Panc1 (cell line): ENCODE measurements around the gene ZFHX3. TPM values are rescaled to one million over a fixed set of nuclear protein-coding genes. Genes with fewer than 3 reads are reported as not detected.
A peak's percentile ranks its signal among the peaks of the same experiment; 100 is the strongest.

Experiments used
- ATAC-seq: fragments of 200-7000 bp; cut with Tn5 transposase; 2 replicates; pipeline ENCODE4 v1.9.1; 2020; ENCODE audit warnings: mild to moderate bottlenecking, moderate library complexity
- BruUV-seq: library from RNA; stranded (reverse); fragments of 400-500 nt; replicated peaks from 2 replicates; lab custom pipeline; 2021; lab: Mats Ljungman, UMichigan
- CTCF ChIA-PET: fragments of 300-600 bp; sonication (Branson Sonifier 250); formaldehyde crosslinking; loops from one replicate; lab custom pipeline; 2022; ENCODE audit warnings: antibody characterized with exemption; lab: Charles Lee
- POLR2A ChIA-PET: fragments of 300-600 bp; sonication (Branson Sonifier 250); formaldehyde crosslinking; loops from one replicate; lab custom pipeline; 2022; ENCODE audit warnings: antibody characterized with exemption; lab: Charles Lee
- DNase-seq: peaks from one replicate; pipeline ENCODE4 v3.0.0-alpha.2; 2010; ENCODE audit warnings: low read depth, low spot score
- H3K27ac ChIP-seq: 2 replicates; pipeline ENCODE4 v1.5.1; 2011; ENCODE audit warnings: mild to moderate bottlenecking, low read length, inconsistent platforms
- H3K27me3 ChIP-seq: fragments of 200-500 bp; sonication (Bioruptor generic); 2 replicates; pipeline ENCODE4 v1.6.0; 2014; ENCODE audit warnings: low read length, inconsistent platforms; ENCODE audit not compliant: control insufficient read depth, insufficient read depth
- H3K36me3 ChIP-seq: fragments of 200-500 bp; sonication (Bioruptor generic); 2 replicates; pipeline ENCODE4 v1.5.1; 2014; ENCODE audit warnings: inconsistent platforms, mild to moderate bottlenecking, low read length, moderate library complexity; ENCODE audit not compliant: control insufficient read depth, insufficient read depth
- H3K4me1 ChIP-seq: 2 replicates; pipeline ENCODE4 v1.5.1; 2011; ENCODE audit warnings: inconsistent platforms, mild to moderate bottlenecking, low read length, moderate library complexity; ENCODE audit not compliant: control insufficient read depth, insufficient read depth
- H3K4me3 ChIP-seq, 2 experiments: 2 replicates each; pipeline ENCODE4 v1.5.1; 2011 to 2012; ENCODE audit warnings: low read depth in 2 of 2, low read length in 2 of 2, mild to moderate bottlenecking in 2 of 2, inconsistent platforms in 1 of 2, moderate library complexity in 1 of 2
- H3K9me3 ChIP-seq: fragments of 200-500 bp; sonication (Bioruptor generic); 2 replicates; pipeline ENCODE4 v1.5.1; 2014; ENCODE audit warnings: low read depth, mild to moderate bottlenecking, inconsistent platforms, low read length, moderate library complexity; ENCODE audit not compliant: control insufficient read depth, insufficient read depth
- POLR2AphosphoS5 ChIP-seq: IDR thresholded peaks from 2 replicates; pipeline ENCODE4 v1.6.1; 2012; ENCODE audit warnings: mild to moderate bottlenecking, low read depth, low read length, moderate library complexity
- SIN3A ChIP-seq: IDR thresholded peaks from 2 replicates; pipeline ENCODE4 v1.6.1; 2012; ENCODE audit warnings: low read depth, mild to moderate bottlenecking, low read length, moderate library complexity, borderline replicate concordance; ENCODE audit not compliant: insufficient read depth
- TCF7L2 ChIP-seq: IDR thresholded peaks from 2 replicates; pipeline ENCODE4 v1.6.1; 2011; ENCODE audit warnings: mild to moderate bottlenecking, low read depth, low read length, inconsistent platforms
- in situ Hi-C: cut with HindIII; loops from 2 replicates; pipeline ENCODE4 v1.10.0; 2016; ENCODE audit warnings: low sequenced_read_pairs, low pct_unique_long_range_greater_than_20kb
- intact Hi-C: fragments of 100-400 bp; cut with micrococcal nuclease; formaldehyde crosslinking; loops from one replicate; pipeline ENCODE4 v1.10.0; 2022; ENCODE audit not compliant: unreplicated experiment
- total RNA-seq: library from RNA; stranded (reverse); gene quantifications from one replicate; pipeline ENCODE4 v1.2.1, GENCODE V29; 2021; ENCODE audit not compliant: unreplicated experiment
- TF ChIP-seq, protein P1 (sequence below), 2 experiments: IDR thresholded peaks; 2 replicates each; pipeline ENCODE4 v1.6.1; 2011 to 2012; ENCODE audit warnings: low read depth in 2 of 2, control low read depth in 1 of 2, low read length in 1 of 2, mild to moderate bottlenecking in 1 of 2, moderate library complexity in 1 of 2; ENCODE audit not compliant: insufficient read depth in 1 of 2
- TF ChIP-seq, protein P2 (sequence below): fragments of 450-650 bp; IDR thresholded peaks from 2 replicates; pipeline ENCODE4 v1.5.1; 2017; ENCODE audit warnings: mild to moderate bottlenecking

Gene ZFHX3
- total RNA-seq, 1 experiment from 2014 or later = 7.1 TPM

DNA sequence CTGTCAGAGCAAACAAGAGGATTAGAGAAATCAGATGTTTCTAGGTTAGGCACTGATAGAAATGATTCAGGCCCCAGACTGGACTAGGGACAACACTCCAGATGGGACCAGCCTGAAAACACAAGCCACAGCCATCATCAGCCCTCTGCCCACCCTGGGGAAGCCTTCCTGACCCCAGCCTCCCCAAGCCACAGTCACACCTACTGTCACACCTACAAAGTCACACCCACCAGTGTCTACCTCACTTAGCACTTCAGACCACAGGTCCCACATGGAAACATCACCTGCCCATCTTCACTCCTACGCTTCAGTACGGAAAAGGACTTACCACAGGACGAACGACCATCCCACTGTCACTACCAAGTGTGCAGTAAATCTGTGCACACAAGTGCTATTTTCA, 197.9 kb downstream of the ZFHX3 start:
- DNase-seq (no peak), ATAC-seq (no peak)
- H3K9me3 ChIP-seq = no peaks in the 10 kb centered on the region
- ChIA-PET POLR2A (no interaction called here), CTCF (no interaction called here)
- H3K4me3 ChIP-seq = no peak overlapping the region
- intact Hi-C loops = no loop called here
- no peak overlapping the region for H3K27ac ChIP-seq
- peaks cover 10% of the 10 kb centered on the region for H3K4me1 ChIP-seq
- BruUV-seq = no TSS peak
- in situ Hi-C loops = no loop called here
- no peaks in the 10 kb centered on the region for H3K27me3 ChIP-seq
- H3K36me3 ChIP-seq = no peaks in the 10 kb centered on the region
- TF ChIP-seq, protein P1, sequence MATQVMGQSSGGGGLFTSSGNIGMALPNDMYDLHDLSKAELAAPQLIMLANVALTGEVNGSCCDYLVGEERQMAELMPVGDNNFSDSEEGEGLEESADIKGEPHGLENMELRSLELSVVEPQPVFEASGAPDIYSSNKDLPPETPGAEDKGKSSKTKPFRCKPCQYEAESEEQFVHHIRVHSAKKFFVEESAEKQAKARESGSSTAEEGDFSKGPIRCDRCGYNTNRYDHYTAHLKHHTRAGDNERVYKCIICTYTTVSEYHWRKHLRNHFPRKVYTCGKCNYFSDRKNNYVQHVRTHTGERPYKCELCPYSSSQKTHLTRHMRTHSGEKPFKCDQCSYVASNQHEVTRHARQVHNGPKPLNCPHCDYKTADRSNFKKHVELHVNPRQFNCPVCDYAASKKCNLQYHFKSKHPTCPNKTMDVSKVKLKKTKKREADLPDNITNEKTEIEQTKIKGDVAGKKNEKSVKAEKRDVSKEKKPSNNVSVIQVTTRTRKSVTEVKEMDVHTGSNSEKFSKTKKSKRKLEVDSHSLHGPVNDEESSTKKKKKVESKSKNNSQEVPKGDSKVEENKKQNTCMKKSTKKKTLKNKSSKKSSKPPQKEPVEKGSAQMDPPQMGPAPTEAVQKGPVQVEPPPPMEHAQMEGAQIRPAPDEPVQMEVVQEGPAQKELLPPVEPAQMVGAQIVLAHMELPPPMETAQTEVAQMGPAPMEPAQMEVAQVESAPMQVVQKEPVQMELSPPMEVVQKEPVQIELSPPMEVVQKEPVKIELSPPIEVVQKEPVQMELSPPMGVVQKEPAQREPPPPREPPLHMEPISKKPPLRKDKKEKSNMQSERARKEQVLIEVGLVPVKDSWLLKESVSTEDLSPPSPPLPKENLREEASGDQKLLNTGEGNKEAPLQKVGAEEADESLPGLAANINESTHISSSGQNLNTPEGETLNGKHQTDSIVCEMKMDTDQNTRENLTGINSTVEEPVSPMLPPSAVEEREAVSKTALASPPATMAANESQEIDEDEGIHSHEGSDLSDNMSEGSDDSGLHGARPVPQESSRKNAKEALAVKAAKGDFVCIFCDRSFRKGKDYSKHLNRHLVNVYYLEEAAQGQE (IDR thresholded peaks at IDR 0.05; ENCODE audit: insufficient read depth in 1 of 2, low read depth in 2 of 2, low read length in 1 of 2) = no peak
- TF ChIP-seq SIN3A = no peak
- TF ChIP-seq TCF7L2 = no peak
- TF ChIP-seq POLR2AphosphoS5 = no peak
- TF ChIP-seq, protein P2, sequence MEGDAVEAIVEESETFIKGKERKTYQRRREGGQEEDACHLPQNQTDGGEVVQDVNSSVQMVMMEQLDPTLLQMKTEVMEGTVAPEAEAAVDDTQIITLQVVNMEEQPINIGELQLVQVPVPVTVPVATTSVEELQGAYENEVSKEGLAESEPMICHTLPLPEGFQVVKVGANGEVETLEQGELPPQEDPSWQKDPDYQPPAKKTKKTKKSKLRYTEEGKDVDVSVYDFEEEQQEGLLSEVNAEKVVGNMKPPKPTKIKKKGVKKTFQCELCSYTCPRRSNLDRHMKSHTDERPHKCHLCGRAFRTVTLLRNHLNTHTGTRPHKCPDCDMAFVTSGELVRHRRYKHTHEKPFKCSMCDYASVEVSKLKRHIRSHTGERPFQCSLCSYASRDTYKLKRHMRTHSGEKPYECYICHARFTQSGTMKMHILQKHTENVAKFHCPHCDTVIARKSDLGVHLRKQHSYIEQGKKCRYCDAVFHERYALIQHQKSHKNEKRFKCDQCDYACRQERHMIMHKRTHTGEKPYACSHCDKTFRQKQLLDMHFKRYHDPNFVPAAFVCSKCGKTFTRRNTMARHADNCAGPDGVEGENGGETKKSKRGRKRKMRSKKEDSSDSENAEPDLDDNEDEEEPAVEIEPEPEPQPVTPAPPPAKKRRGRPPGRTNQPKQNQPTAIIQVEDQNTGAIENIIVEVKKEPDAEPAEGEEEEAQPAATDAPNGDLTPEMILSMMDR = no peak

DNA sequence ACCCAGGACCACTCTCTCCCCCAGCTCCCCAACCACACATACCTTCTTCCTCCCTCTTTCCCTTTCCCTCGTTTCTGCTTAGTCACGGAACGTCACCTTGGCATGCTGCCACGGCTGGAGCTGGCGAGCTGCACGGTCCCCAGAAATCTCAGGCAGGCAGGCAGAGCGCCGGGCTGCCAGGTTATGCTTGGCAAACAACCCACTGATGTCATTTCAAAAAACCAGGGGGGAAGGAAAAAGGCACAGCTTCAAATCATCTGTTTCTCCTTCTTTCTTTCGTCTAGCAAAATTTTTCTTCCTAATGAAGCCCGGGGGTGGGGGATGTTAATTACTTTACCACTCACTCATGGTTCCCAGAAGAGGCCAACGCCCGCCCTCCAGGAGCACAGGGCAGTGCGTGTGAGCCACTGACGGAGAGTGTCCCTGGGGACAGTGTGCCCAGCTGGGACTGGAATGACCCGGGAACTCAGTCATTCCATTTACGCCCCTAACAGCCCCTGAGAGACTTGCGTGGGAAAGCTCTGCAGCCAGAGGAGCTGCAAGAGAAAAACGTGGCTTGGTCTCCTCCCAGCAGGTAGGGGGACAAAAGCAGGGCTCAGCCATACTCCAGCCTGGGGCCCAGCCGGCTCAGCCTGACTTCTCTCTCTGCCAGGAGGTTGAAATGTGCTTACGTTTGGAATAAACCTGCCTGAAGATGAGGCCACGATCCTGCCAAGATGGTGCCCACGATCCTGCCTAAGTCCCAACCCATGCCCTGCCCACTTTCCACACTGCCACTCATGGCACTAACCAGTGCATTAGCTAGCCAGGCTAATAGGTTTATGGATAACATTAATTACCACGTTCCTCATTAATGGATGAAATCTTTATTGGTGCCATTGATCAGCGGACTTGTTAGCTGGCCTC, 198.9 kb downstream of the ZFHX3 start:
- intact Hi-C loops = no loop called here
- BruUV-seq = no TSS peak
- POLR2A ChIA-PET = interaction anchor here (0.6 kb wide), 1 partner anchor 750 kb away, joined by 5 read pairs; no protein-coding TSS in a partner anchor
- Histone ChIP-seq H3K27me3 (no peaks in the 10 kb centered on the region), H3K36me3 (no peaks in the 10 kb centered on the region), H3K9me3 (no peaks in the 10 kb centered on the region), H3K4me3 (no peak overlapping the region), H3K4me1 (peaks cover 10% of the 10 kb centered on the region), H3K27ac (peak overlapping the region; percentile 23; the same call in 1 of the 2 replicates)
- no peak for TF ChIP-seq TCF7L2
- TF ChIP-seq SIN3A = no peak
- TF ChIP-seq, protein P1 (IDR thresholded peaks at IDR 0.05; ENCODE audit: insufficient read depth in 1 of 2, low read depth in 2 of 2, low read length in 1 of 2) = no peak
- TF ChIP-seq, protein P2 = no peak
- no peak for TF ChIP-seq POLR2AphosphoS5
- CTCF ChIA-PET = no interaction called here
- DNase-seq (no peak), ATAC-seq (peak; percentile 76)
- in situ Hi-C loops = no loop called here
